GM18951 (cell line): ENCODE measurements around the gene RBM23.

Experiments used
- POLR2A ChIP-seq: IDR thresholded peaks from 4 replicates; pipeline ENCODE4 v1.6.1; 2011; ENCODE audit warnings: mild to moderate bottlenecking; ENCODE audit not compliant: insufficient read length, insufficient read depth; ENCODE audit errors: extremely low read depth
- in situ Hi-C: fragments of 300-500 bp; cut with MboI; formaldehyde crosslinking; loops from one replicate; pipeline ENCODE4 v1.12.0; 2022; ENCODE audit warnings: low sequenced_read_pairs, mixed read lengths, inconsistent platforms; ENCODE audit not compliant: unreplicated experiment

Gene RBM23

GRCh38 chr14:22875003-22875747 lies 43.8 kb downstream of the RBM23 start:
- in situ Hi-C loops: no loop called here
- no peak for TF ChIP-seq POLR2A

GRCh38 chr14:22872833-22873520 lies 46.0 kb downstream of the RBM23 start:
- in situ Hi-C loops: loop anchor here (25.0 kb wide), 1 partner anchor 486 kb away; no protein-coding TSS in a partner anchor

GRCh38 chr14:22872033-22872832 lies 46.7 kb downstream of the RBM23 start:
- TF ChIP-seq POLR2A: no peak
- in situ Hi-C loops: loop anchor here (25.0 kb wide), 1 partner anchor 485 kb away; no protein-coding TSS in a partner anchor

More at GRCh38 chr14:22872833-22873520, 46.0 kb downstream of the RBM23 start:
- TF ChIP-seq POLR2A: no peak

GRCh38 chr14:22871224-22872032 lies 47.5 kb downstream of the RBM23 start, which contains the start of gene LRP10:
LRP10 (plus strand) TSS chr14:22871740; CDS start chr14:22872304, 564 bp downstream.
- TF ChIP-seq POLR2A: peak; percentile 83
- in situ Hi-C loops: loop anchor here (25.0 kb wide), 1 partner anchor 484 kb away; no protein-coding TSS in a partner anchor

- in situ Hi-C loops: loop anchor here (25.0 kb wide), 1 partner anchor 484 kb away; no protein-coding TSS in a partner anchor
Observed at GRCh38 chr14:22870811-22871223, 48.1 kb downstream of the RBM23 start.

GRCh38 chr14:22866874-22867273 lies 52.1 kb downstream of the RBM23 start:
- no peak for TF ChIP-seq POLR2A
- in situ Hi-C loops: loop anchor here (25.0 kb wide), 1 partner anchor 480 kb away; no protein-coding TSS in a partner anchor

More at GRCh38 chr14:22870811-22871223, 48.1 kb downstream of the RBM23 start:
- no peak for TF ChIP-seq POLR2A

GRCh38 chr14:22865424-22866405 lies 53.2 kb downstream of the RBM23 start:
- no peak for TF ChIP-seq POLR2A

GRCh38 chr14:22864979-22865378 lies 54.0 kb downstream of the RBM23 start:
- no peak for TF ChIP-seq POLR2A
- in situ Hi-C loops: loop anchor here (25.0 kb wide), 1 partner anchor 478 kb away; no protein-coding TSS in a partner anchor

More at GRCh38 chr14:22865424-22866405, 53.2 kb downstream of the RBM23 start:
- in situ Hi-C loops: loop anchor here (25.0 kb wide), 1 partner anchor 478 kb away; no protein-coding TSS in a partner anchor

GRCh38 chr14:22861651-22862050 lies 57.3 kb downstream of the RBM23 start:
- in situ Hi-C loops: loop anchor here (25.0 kb wide), 1 partner anchor 474 kb away; no protein-coding TSS in a partner anchor
- no peak for TF ChIP-seq POLR2A

- in situ Hi-C loops: loop anchor here (25.0 kb wide), 1 partner anchor 473 kb away; no protein-coding TSS in a partner anchor
Observed at GRCh38 chr14:22860377-22860776, 58.6 kb downstream of the RBM23 start.

- no peak for TF ChIP-seq POLR2A
- in situ Hi-C loops: loop anchor here (10.0 to 25.0 kb wide), 3 partner anchors 82 to 469 kb away; partner anchors contain the start of gene DAD1
Observed at GRCh38 chr14:22856428-22856827, 62.5 kb downstream of the RBM23 start.
